GM18907 (cell line): ENCODE results near the gene MYBPC1.

Experiments used
- ATAC-seq: cut with Tn5 transposase; IDR thresholded peaks from one replicate; pipeline ENCODE4 v1.9.1; 2021; ENCODE audit warnings: mild to moderate bottlenecking, moderate library complexity; ENCODE audit not compliant: unreplicated experiment

The MYBPC1 gene

DNA sequence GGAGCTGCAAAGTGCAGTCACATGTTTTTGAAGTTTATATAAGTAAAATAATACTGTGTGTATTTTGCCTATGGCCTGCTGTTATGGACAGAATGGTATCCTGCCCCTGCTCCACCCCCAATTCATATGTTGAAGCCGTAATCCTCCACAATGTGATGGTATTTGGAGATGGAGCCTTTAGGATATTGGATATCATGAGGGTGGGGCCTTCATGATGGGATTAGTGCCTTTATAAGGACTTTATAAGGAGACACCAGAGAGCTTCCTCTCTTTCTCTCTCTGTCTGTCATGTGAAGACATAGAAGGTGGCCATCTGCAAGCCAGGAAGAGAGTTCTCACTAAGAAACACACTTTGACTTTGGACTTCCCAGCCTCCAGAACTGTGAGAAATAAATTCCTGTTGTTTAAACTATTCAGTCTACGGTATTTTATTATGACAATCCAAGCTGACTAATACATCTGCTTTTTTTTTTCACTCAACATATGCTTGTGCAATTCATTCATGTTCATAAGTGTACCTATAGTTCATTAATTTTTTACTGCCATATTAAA, 99.6 kb downstream of the MYBPC1 start:
- ATAC-seq: no peak

DNA sequence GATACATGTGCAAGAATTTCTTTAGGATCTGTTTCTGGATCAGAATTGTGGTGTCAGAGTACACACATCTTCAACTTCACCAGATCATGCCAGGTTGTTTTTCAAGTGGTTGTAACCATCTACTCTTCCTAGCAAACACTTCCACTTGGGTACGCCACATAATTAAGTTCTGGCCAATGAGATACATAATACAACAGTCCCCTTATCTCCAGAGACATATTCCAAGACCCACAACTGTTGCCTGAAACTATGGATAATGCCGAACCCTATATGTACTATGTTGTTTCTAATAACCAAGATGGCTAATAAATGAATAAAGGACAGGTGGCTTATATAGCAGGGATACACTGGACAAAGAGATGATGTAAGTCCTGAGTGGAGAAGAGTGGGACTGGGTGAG, 100.2 kb downstream of the MYBPC1 start:
- no peak for ATAC-seq

DNA sequence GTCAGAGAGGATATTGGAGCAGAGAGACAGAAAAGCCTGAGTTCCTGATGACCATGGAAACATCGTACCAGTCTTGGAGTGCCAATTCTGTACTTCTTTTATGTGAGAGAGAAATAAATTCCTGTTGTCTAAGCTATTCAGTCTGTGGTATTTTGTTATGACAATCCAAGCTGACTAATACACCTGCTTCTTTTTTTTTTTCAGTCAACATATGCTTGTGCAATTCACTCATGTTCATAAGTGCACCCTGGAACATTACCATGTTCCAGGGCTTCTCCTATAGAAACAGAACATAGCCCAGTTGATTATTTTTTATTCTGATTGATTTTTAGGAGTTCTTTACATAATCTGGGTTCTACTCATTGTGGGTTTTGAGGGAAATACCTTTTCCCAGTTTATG, 100.9 kb downstream of the MYBPC1 start:
- no peak for ATAC-seq

GRCh38 chr12:101696251-101697196, 101.8 kb downstream of the MYBPC1 start:
- ATAC-seq: peak; percentile 6

GRCh38 chr12:101697197-101697929, 102.6 kb downstream of the MYBPC1 start, which contains the start of gene CHPT1:
Gene CHPT1, plus strand, starts transcription at chr12:101697640. Its CDS starts 222 bp downstream, at chr12:101697862.
- ATAC-seq: peak; percentile 65

- peak; percentile 44 for ATAC-seq
Observed at GRCh38 chr12:101697930-101698799, 103.4 kb downstream of the MYBPC1 start.

- no peak for ATAC-seq
Observed at GRCh38 chr12:101698800-101699347, 104.1 kb downstream of the MYBPC1 start.

DNA sequence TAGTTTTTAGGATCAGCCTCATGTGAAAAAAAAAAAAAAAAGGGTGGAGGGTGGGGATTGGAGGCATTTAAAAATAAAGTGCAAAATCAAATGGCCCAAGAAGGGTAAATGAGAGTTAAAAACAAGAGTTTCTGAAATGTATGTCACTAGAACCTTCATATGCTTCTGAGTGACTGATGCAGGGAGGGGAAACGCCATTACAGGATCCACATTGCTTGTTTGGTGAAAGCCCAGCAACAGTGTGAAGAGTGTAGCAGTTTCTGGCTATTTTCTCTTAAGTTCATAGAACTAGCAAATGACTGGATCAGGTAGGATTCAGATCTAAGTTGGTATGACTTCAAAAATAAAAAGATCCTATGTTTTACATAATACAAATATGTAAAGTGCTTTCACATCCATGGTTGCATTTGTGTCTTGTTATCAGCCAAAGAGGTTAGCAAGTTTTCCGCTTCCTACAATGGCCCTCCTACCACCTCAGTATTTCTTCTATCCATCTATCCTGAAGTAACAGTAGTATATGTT, 105.6 kb downstream of the MYBPC1 start:
- no peak for ATAC-seq

- ATAC-seq: no peak
Observed at GRCh38 chr12:101703487-101703886, 108.7 kb downstream of the MYBPC1 start.

GRCh38 chr12:101706403-101706802, 111.6 kb downstream of the MYBPC1 start:
- no peak for ATAC-seq

DNA sequence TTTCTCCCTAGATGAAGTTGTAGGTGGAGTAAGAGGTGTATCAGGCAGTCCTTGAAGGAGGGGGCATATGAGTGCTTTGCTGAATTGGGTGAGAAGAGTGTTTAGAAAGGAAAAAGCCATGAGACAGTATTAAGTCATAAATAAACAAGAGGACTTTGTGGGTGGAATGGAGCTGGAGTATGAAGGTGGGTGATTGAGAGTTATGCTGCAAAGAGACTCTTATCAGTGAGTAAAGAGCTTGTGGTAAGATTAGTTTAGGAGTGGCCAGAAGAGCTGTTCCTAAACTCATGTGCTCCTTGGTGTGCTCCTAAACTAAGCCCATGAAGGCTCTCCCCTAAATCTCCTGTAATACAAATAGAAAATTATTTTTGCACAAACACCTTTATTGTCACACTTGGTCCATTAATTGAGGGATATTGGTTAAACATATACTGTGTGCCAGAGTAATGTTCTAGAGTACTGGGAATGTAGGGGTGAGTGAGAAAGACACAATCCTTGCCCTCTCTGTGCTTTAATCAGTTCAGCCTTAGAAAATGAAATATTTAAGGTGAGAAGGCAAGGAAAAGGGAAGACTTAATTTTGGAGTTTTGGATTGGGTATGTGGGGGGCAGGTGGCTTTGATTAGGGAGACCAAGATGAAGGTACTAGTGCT, 112.5 kb downstream of the MYBPC1 start:
- ATAC-seq: no peak

GRCh38 chr12:101710288-101710687, 115.5 kb downstream of the MYBPC1 start:
- no peak for ATAC-seq

DNA sequence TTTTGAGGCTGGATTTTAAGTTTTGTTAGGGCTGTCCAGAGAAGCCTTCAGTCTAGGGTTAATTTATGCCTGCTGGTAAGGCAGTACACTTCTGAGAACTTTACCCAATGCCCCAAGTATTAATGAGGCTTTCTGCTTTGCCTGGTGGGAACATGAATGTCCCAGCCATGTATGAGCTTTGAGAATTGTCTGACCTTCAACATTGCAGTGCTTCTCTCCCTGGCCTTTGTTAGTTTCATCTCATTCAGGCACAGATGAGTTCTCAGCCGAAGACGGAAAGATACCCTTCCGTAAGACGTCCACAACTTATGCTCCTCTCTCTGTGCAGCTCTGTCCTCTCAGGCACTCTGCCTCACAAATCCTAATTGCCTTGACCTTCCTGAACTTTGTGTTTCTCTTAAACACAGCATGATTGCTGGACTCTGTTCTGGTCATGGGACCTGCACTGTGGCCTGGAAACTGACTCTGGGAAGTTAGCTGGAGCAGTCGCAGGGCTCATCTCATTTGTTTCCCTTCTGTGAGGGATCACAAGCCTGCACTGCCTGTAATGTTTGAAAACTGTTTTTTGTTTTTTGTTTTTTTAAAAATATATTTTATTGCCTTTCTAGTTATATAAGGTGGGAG, 118.4 kb downstream of the MYBPC1 start:
- ATAC-seq: no peak

- ATAC-seq: no peak
Observed at GRCh38 chr12:101713930-101714329, 119.2 kb downstream of the MYBPC1 start.

- ATAC-seq: no peak
Observed at GRCh38 chr12:101714877-101715444, 120.2 kb downstream of the MYBPC1 start.

DNA sequence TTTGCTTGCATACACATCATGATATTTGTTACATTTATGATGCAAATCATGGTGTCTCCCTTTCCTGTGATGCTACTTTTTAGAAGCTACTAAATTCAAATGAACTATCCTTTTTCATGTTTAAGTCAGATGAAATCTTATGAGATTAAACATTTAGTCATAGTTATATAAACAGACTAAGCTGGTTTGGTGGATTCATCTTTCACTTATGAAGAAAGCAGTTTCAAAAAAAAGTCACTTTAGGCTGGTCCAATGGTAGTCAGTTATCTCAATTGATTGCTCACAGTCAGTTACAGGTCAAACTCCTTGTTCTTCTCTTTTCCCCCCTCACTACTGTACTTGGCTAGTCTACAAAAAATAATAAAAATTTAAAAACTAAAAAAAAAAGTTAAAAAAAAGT, 124.8 kb downstream of the MYBPC1 start:
- no peak for ATAC-seq

DNA sequence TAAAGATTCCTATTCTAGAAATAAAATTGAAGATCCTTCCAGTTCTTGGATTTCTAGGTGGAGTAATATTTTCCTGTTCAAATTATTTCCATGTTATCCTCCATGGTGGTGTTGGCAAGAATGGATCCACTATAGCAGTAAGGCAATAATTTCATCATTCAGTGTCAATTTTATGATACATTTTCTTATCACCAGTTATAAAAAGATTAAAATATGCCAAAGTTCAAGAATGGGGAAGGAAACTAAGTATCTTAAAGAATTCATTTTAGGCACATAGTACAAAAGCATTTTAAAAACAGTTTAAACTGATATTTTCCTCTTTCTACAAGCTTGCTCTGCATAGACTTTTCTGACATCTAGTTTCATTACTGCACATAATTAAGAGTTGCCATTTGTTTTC, 125.3 kb downstream of the MYBPC1 start:
- ATAC-seq: no peak

DNA sequence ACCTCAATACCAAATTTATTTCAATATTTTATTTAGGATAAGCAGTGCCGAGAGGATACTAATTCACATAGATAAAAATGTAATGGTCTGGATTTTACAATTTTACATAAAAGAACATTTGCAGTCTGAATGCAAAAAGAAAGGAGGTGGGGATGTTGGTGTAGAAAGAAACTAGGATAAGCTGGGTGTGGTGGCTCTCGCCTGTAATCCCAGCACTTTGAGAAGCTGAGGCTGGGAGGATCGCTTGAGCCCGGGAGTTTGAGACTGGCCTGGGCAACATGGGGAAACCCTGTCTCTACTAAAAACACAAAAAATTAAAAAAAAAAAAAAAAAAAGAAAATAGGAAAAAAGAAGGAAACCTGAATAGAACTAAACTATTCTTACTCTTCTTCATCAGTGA, 127.6 kb downstream of the MYBPC1 start:
- ATAC-seq: no peak

DNA sequence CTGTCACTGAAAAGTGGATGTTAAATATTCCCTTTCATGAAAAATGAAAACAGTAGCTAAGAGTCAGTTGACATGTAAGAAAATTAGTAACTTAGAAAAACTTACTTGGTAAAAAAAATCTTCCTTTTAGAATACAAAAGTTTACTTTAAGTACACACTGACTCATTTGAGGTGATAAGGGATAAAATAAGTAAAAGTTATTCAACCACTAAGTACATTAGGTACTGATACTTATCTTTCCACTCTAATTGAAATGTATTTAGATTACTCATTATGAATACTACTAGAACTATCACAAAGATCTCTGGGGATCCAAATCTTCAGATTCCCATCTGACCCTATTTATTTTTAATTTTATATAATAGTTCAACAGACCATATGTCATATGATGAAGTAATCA, 132.3 kb downstream of the MYBPC1 start:
- ATAC-seq: no peak
